ENCODE results near the gene PER1.

DNA sequence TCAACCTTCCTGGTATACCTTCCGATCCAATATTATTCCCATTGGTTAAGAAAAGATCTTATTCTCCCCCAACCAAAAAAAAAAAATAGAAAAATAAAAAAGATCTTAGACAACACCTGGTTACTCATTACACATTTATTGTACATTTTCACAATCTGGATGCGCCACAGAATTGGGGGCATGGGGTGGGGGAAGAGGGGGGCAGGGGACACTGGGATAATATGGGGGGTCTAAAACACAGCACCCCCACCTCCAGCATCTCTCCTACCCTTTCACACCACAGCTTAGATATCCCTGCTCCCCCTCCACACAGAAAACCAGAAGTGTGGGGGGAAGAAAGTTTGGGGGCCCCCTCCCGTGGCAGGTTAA lies 6.8 kb upstream of the PER1 start:
- TF ChIP-seq, protein P1, sequence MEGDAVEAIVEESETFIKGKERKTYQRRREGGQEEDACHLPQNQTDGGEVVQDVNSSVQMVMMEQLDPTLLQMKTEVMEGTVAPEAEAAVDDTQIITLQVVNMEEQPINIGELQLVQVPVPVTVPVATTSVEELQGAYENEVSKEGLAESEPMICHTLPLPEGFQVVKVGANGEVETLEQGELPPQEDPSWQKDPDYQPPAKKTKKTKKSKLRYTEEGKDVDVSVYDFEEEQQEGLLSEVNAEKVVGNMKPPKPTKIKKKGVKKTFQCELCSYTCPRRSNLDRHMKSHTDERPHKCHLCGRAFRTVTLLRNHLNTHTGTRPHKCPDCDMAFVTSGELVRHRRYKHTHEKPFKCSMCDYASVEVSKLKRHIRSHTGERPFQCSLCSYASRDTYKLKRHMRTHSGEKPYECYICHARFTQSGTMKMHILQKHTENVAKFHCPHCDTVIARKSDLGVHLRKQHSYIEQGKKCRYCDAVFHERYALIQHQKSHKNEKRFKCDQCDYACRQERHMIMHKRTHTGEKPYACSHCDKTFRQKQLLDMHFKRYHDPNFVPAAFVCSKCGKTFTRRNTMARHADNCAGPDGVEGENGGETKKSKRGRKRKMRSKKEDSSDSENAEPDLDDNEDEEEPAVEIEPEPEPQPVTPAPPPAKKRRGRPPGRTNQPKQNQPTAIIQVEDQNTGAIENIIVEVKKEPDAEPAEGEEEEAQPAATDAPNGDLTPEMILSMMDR (IDR thresholded peaks at IDR 0.05), result no peak
- TF ChIP-seq POLR2A (IDR thresholded peaks at IDR 0.05), result no peak

All from body of pancreas (tissue), 4 donors.